HCT116 (cell line): ENCODE results near the gene ACOT12. TPM values are rescaled to one million over a fixed set of nuclear protein-coding genes. Genes with fewer than 3 reads are reported as not detected.

Source experiments
- ATAC-seq: fragments of 200-7000 bp; cut with Tn5 transposase; 2 replicates; pipeline ENCODE4 v1.9.1; 2020; ENCODE audit warnings: mild to moderate bottlenecking, moderate library complexity
- BruUV-seq: library from RNA; stranded (reverse); fragments of 400-500 nt; replicated peaks from 2 replicates; lab custom pipeline; 2021; lab: Mats Ljungman, UMichigan
- CTCF ChIA-PET: fragments of 300-600 bp; sonication (Branson Sonifier 250); formaldehyde crosslinking; loops from one replicate; lab custom pipeline; 2021; ENCODE audit warnings: antibody characterized with exemption; lab: Charles Lee
- POLR2A ChIA-PET: fragments of 300-600, 350-600 bp; sonication (Branson Sonifier 250); formaldehyde crosslinking; loops from one replicate; lab custom pipeline; 2021; ENCODE audit warnings: antibody characterized with exemption; lab: Charles Lee
- RAD21 ChIA-PET, 2 experiments: fragments of 300-600 bp; sonication (Branson Sonifier 250); formaldehyde crosslinking; loops; one replicate each; lab custom pipeline; 2023; ENCODE audit warnings: low total read pairs in 2 of 2; ENCODE audit not compliant: uncharacterized antibody in 2 of 2, unreplicated experiment in 2 of 2, low non-redundant PET in 1 of 2; lab: Charles Lee
- DNase-seq: peaks from one replicate; pipeline ENCODE4 v3.0.0-alpha.2; 2010; ENCODE audit warnings: low read depth, low spot score
- H2AFZ ChIP-seq: fragments of 200-600 bp; shearing (Covaris generic), sonication (generic); 2 replicates; pipeline ENCODE4 v1.6.1; 2017; ENCODE audit warnings: low read depth, mixed run types, mixed read lengths, antibody characterized with exemption, low read length; ENCODE audit not compliant: poor library complexity, severe bottlenecking
- H3K27ac ChIP-seq: 2 replicates; pipeline ENCODE4 v1.5.1; 2012; ENCODE audit warnings: low read depth, low read length
- H3K27me3 ChIP-seq: fragments of 200-600 bp; sonication (generic); 2 replicates; pipeline ENCODE4 v1.6.1; 2016; ENCODE audit warnings: mixed run types, low read length, mixed read lengths; ENCODE audit not compliant: insufficient read depth
- H3K36me3 ChIP-seq, 2 experiments: fragments of 200-500 bp in 1 of 2; fragments of 200-600 bp in 1 of 2; sonication (Bioruptor generic) in 1 of 2; sonication (generic) in 1 of 2; 2 replicates each; pipeline versions ENCODE4 v1.5.1 to v1.6.1; 2014 to 2016; ENCODE audit warnings: low read length in 2 of 2, inconsistent platforms in 1 of 2, mixed read lengths in 1 of 2, mixed run types in 1 of 2; ENCODE audit not compliant: insufficient read depth in 2 of 2, control insufficient read depth in 1 of 2
- H3K4me1 ChIP-seq, 2 experiments: fragments of 200-600 bp in 1 of 2; sonication (generic) in 1 of 2; 2 replicates each; pipeline versions ENCODE4 v1.5.1 to v1.6.1; 2012 to 2017; ENCODE audit warnings: low read length in 2 of 2, inconsistent platforms in 1 of 2, mild to moderate bottlenecking in 1 of 2, mixed read lengths in 1 of 2, mixed run types in 1 of 2, moderate library complexity in 1 of 2; ENCODE audit not compliant: insufficient read depth in 2 of 2, control insufficient read depth in 1 of 2
- H3K4me2 ChIP-seq: fragments of 200-600 bp; sonication (generic); 2 replicates; pipeline ENCODE4 v1.6.1; 2017; ENCODE audit warnings: mixed run types, low read length, mixed read lengths
- H3K4me3 ChIP-seq, 2 experiments: fragments of 200-600 bp in 1 of 2; sonication (generic) in 1 of 2; replicated peaks in 1 of 2; 2 replicates each; pipeline ENCODE4 v1.5.1; 2011 to 2016; ENCODE audit warnings: low read length in 2 of 2, control low read depth in 1 of 2, low read depth in 1 of 2, mild to moderate bottlenecking in 1 of 2, mixed read lengths in 1 of 2, mixed run types in 1 of 2
- H3K79me2 ChIP-seq: fragments of 200-600 bp; sonication (generic); 2 replicates; pipeline ENCODE4 v1.6.1; 2017; ENCODE audit warnings: mild to moderate bottlenecking, mixed run types, low read length, moderate library complexity, mixed read lengths; ENCODE audit not compliant: insufficient read depth
- H3K9ac ChIP-seq: fragments of 200-600 bp; sonication (generic); 2 replicates; pipeline ENCODE4 v1.6.1; 2016; ENCODE audit warnings: low read length, mixed read lengths
- H3K9me2 ChIP-seq: fragments of 200-600 bp; sonication (generic), shearing (Covaris generic); 2 replicates; pipeline ENCODE4 v1.6.1; 2017; ENCODE audit warnings: mixed run types, mild to moderate bottlenecking, moderate library complexity; ENCODE audit not compliant: insufficient read depth
- H3K9me3 ChIP-seq, 2 experiments: fragments of 200-500 bp in 1 of 2; fragments of 200-600 bp in 1 of 2; sonication (Bioruptor generic) in 1 of 2; sonication (generic) in 1 of 2; 2 replicates each; pipeline ENCODE4 v1.6.1; 2014 to 2017; ENCODE audit warnings: low read length in 2 of 2, mixed read lengths in 2 of 2, inconsistent platforms in 1 of 2, low read depth in 1 of 2, mild to moderate bottlenecking in 1 of 2, mixed run types in 1 of 2, moderate library complexity in 1 of 2; ENCODE audit not compliant: control insufficient read depth in 1 of 2, insufficient read depth in 1 of 2
- H4K20me1 ChIP-seq: fragments of 200-600 bp; sonication (generic), shearing (Covaris generic); 2 replicates; pipeline ENCODE4 v1.6.1; 2017; ENCODE audit warnings: mixed run types, mild to moderate bottlenecking, moderate library complexity; ENCODE audit not compliant: insufficient read depth
- CBX3 ChIP-seq: IDR thresholded peaks from 2 replicates; pipeline ENCODE4 v1.6.1; 2012; ENCODE audit warnings: low read depth
- CTCF ChIP-seq, 3 experiments: fragments of 200-600 bp in 1 of 3; sonication (generic) in 1 of 3; IDR thresholded peaks in 2 of 3; conservative IDR thresholded peaks in 1 of 3; 2 replicates each; pipeline ENCODE4 v1.5.1; 2012 to 2017; ENCODE audit warnings: low read depth in 2 of 3, low read length in 2 of 3, antibody characterized with exemption in 1 of 3, borderline replicate concordance in 1 of 3, control low read depth in 1 of 3, mild to moderate bottlenecking in 1 of 3, mixed read lengths in 1 of 3, mixed run types in 1 of 3, moderate library complexity in 1 of 3; ENCODE audit not compliant: insufficient read depth in 1 of 3
- EGR1 ChIP-seq: IDR thresholded peaks from 2 replicates; pipeline ENCODE4 v1.6.1; 2012; ENCODE audit warnings: low read depth
- FOSL1 ChIP-seq: IDR thresholded peaks from 2 replicates; pipeline ENCODE4 v1.6.1; 2012; ENCODE audit warnings: low read depth
- POLR2A ChIP-seq: IDR thresholded peaks from 2 replicates; pipeline ENCODE4 v1.7.0; 2011; ENCODE audit warnings: borderline replicate concordance; ENCODE audit not compliant: insufficient read depth, insufficient read length; ENCODE audit errors: extremely low read depth
- POLR2AphosphoS5 ChIP-seq: IDR thresholded peaks from 2 replicates; pipeline ENCODE4 v1.6.1; 2011; ENCODE audit warnings: mild to moderate bottlenecking, low read depth, low read length, moderate library complexity
- REST ChIP-seq: IDR thresholded peaks from 2 replicates; pipeline ENCODE4 v1.6.1; 2012; ENCODE audit warnings: low read depth
- SIN3A ChIP-seq: IDR thresholded peaks from 2 replicates; pipeline ENCODE4 v1.6.1; 2012; ENCODE audit warnings: low read depth
- SP1 ChIP-seq: IDR thresholded peaks from 2 replicates; pipeline ENCODE4 v1.6.1; 2012; ENCODE audit warnings: low read depth
- SRF ChIP-seq: IDR thresholded peaks from 2 replicates; pipeline ENCODE4 v1.6.1; 2012; ENCODE audit warnings: low read depth
- YY1 ChIP-seq: IDR thresholded peaks from 2 replicates; pipeline ENCODE4 v1.6.1; 2011; ENCODE audit warnings: low read length, low read depth, moderate library complexity, mild to moderate bottlenecking; ENCODE audit not compliant: insufficient replicate concordance; ENCODE audit errors: extremely low read depth
- intact Hi-C: fragments of 100-400 bp; cut with micrococcal nuclease; formaldehyde crosslinking; loops from 2 replicates; pipeline ENCODE4 v1.10.0; 2022
- total RNA-seq: library from RNA; stranded (reverse); gene quantifications from one replicate; pipeline ENCODE4 v1.2.1, GENCODE V29; 2021; ENCODE audit not compliant: unreplicated experiment
- TF ChIP-seq, protein P1 (sequence below): IDR thresholded peaks from 2 replicates; pipeline ENCODE4 v1.6.1; 2012
- TF ChIP-seq, protein P2 (sequence below): IDR thresholded peaks from 2 replicates; pipeline ENCODE4 v1.6.1; 2012

Gene ACOT12
- total RNA-seq, 1 experiment from 2014 or later = not detected

- Histone ChIP-seq H2AFZ (peak within 1 kb of the TSS; percentile 50), H3K4me2 (peak within 1 kb of the TSS; percentile 81), H3K9me3 (no peaks in the 10 kb centered on the region), H3K9me2 (no peaks in the 10 kb centered on the region), H3K27ac (peak within 1 kb of the TSS; percentile 77), H3K4me1 (peaks cover 7 to 22% of the 10 kb centered on the region in 2 experiments; a peak in 2 of 4 replicates), H4K20me1 (no peaks in the 10 kb centered on the region), H3K9ac (peak within 1 kb of the TSS; percentile 90), H3K79me2 (peaks cover 46% of the 10 kb centered on the region), H3K4me3 (peak within 1 kb of the TSS; percentile 82 to 90), H3K36me3 (peaks cover 5 to 7% of the 10 kb centered on the region in 2 experiments; a peak in 2 of 4 replicates), H3K27me3 (no peaks in the 10 kb centered on the region)
- BruUV-seq = TSS peak; percentile 70
- intact Hi-C loops = loop anchor here (5.0 kb wide), 1 partner anchor 866 kb away; no protein-coding TSS in a partner anchor
- peak; percentile 90 for DNase-seq
- ChIA-PET CTCF (interaction anchor here (0.9 to 1.3 kb wide), 2 partner anchors 18 to 864 kb away, joined by 3 to 7 read pairs; no protein-coding TSS in a partner anchor), RAD21 (no interaction called here), POLR2A (interaction anchor here (1.0 to 1.3 kb wide), 2 partner anchors 9 to 14 kb away, joined by 4 to 5 read pairs; no protein-coding TSS in a partner anchor)
- peak; percentile 89 for ATAC-seq
- TF ChIP-seq, protein P1, sequence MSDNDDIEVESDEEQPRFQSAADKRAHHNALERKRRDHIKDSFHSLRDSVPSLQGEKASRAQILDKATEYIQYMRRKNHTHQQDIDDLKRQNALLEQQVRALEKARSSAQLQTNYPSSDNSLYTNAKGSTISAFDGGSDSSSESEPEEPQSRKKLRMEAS = peak; percentile 80
- TF ChIP-seq POLR2A (peak; percentile 96), EGR1 (peak; percentile 93), CTCF (IDR thresholded peaks at IDR 0.05 in 2 of 3, conservative IDR thresholded peaks at IDR 0.05 in 1 of 3; ENCODE audit: borderline replicate concordance in 1 of 3, insufficient read depth in 1 of 3, low read depth in 2 of 3, low read length in 2 of 3) (no peak), SP1 (peak; percentile 62), REST (no peak), CBX3 (peak; percentile 70; the same call in 1 of the 2 replicates), YY1 (peak; percentile 40), SIN3A (peak; percentile 88), POLR2AphosphoS5 (peak; percentile 89), SRF (peak; percentile 78), FOSL1 (no peak)
- TF ChIP-seq, protein P2, sequence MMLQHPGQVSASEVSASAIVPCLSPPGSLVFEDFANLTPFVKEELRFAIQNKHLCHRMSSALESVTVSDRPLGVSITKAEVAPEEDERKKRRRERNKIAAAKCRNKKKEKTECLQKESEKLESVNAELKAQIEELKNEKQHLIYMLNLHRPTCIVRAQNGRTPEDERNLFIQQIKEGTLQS = no peak
Measured at GRCh38 chr5:81301271-81302015, 92.5 kb downstream of the ACOT12 start, which contains the start of gene ZCCHC9. TSS of gene ZCCHC9 (plus strand) at chr5:81301587. CDS start at chr5:81304758, 3,171 bp downstream.
